GM12872 (cell line): ENCODE measurements around the gene LONP2.

Experiments used
- TF ChIP-seq, protein P1 (sequence below): IDR thresholded peaks from 3 replicates; pipeline ENCODE4 v1.5.1; 2011; ENCODE audit warnings: low read depth, mild to moderate bottlenecking, low read length, moderate library complexity; ENCODE audit not compliant: insufficient read depth

Gene LONP2

DNA sequence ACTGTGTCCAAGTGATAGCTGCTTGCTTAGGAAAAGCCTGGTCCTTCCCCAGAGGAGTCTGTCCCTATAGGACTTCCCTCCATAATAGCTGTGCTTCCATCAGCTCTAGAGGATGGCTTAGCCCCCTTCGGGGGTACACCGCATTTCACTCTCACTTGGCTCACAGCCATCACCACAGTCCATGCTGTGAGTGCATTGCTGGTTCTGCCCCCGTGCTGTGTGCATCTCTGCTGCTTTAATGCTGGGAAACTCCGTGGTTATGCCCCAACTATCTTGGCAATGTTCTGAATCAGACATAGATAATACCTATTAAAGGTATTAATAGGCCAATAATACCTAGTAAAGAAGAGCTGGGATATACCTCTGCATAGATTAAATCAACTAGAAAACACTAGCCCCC lies 82.8 kb downstream of the LONP2 start:
- TF ChIP-seq, protein P1, sequence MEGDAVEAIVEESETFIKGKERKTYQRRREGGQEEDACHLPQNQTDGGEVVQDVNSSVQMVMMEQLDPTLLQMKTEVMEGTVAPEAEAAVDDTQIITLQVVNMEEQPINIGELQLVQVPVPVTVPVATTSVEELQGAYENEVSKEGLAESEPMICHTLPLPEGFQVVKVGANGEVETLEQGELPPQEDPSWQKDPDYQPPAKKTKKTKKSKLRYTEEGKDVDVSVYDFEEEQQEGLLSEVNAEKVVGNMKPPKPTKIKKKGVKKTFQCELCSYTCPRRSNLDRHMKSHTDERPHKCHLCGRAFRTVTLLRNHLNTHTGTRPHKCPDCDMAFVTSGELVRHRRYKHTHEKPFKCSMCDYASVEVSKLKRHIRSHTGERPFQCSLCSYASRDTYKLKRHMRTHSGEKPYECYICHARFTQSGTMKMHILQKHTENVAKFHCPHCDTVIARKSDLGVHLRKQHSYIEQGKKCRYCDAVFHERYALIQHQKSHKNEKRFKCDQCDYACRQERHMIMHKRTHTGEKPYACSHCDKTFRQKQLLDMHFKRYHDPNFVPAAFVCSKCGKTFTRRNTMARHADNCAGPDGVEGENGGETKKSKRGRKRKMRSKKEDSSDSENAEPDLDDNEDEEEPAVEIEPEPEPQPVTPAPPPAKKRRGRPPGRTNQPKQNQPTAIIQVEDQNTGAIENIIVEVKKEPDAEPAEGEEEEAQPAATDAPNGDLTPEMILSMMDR, result no peak

DNA sequence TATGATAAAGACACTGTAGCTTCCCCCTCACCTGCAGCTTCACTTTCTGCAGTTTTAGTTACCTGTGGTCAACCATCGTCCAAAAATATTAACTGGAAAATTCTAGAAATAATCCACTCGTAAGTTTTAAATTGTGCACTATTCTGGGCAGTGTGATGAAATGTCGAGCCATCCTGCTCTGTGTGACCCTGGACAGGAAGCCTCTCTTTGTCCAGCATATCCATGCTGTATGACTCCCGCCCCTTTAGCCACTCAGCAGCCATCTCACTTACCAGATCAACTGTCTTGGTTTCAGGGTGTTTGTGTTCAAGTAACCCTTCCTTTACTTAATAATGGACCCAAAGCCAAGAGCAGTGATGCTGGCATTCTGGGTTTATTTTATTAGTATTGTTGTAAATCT lies 85.0 kb downstream of the LONP2 start:
- TF ChIP-seq, protein P1, result no peak

DNA sequence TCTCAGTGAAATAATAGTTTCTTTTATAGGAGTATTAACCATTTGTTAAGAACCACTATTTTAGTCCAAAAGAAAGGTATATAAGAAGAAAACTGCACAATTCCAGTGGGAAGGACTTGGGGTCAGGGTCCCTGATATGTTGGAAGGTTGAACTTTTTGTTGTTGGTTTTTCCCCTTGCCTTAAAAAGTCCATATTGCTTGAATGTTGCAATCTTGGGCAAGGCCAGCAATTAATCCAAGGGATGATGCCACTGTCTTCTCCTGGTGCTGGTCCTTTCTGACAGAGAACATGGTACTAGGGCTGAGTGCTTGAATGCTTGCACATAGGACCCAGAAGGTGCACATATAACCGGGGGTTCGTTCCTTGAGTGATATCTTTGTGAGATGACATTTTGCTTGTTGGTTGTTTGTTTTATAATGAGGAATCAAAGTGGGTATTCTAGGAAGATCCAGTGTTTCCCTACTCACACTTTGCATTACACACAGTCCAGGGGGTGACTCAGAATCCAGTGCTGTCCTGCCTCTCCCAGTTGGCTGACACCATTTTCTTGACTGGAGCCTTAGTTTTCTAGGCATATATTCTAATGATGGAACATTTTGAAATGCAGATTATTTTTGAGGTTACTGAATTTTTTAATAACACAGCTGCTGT lies 86.2 kb downstream of the LONP2 start:
- TF ChIP-seq, protein P1, result no peak

DNA sequence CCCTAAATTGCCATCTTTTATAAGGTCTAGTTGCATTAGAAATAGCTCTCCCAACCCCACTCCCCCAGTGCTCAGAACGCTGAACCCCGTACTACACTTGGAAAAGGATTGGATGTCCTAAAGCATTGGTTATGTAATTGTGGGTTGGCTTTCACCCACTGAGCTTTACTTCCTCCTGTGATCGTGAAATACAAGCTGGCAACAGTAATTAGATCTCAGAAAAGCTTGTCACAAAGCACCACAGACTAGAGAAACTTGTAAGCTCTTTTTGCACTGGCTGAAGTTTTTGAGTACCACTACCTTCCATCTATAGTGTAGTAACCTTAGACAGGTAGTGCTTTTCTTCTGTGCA lies 86.7 kb downstream of the LONP2 start:
- TF ChIP-seq, protein P1, result no peak

DNA sequence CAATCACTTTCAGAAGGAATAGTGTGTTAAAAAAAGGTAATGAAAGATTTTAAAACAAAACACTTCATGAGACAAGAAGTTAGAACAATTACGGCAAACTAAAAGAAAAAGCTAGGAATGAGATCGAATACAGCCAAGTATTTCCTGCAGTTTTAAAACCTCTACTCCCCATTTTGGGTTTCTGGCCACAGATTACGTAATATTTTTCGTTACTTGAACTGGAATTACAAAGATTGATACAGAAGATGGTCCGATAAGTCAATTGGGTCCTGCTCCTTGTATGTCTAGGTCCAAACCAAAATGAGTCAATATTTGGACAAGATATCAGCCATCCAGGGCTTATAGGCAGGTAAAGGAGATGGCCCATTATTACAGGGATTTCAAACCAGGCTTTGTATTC lies 88.9 kb downstream of the LONP2 start:
- TF ChIP-seq, protein P1, result no peak

DNA sequence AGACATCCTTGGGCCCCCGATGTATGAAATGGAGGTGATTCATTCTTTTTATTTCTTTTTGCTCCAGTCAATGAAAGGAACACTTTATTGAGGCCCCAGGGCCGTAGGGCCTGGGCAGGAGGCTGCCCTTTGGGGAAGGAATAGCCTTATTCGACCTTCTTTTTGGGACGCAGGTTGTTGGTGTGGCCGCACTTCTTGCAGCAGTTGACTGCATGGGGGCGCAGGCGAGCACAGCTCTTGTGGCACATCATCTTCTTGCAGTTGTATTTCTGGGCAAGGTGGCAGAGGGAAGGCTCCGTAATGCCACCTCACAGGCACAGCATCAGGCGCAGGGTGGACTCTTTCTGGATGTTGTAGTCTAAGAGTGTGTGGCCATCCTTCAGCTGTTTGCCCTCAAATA lies 90.2 kb downstream of the LONP2 start:
- TF ChIP-seq, protein P1, result no peak

DNA sequence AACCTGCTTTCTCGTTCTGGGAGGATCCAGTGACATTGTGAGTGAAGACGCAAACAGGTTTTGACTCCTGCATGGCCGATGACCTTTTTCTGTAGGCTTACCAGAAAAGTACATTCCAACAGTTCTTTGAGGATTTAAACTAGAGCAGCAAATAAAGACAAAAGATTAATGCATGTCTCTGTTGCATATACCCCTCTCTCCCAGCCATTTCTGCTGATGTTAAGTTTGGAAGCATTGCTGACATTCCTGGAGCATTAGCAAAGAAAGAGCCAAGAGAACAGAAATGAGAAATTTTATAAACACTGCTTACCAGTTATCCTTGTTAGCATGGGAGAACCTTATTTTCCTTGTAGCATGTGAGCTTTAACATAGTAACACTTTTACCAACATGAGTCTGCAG lies 91.9 kb downstream of the LONP2 start:
- TF ChIP-seq, protein P1, result no peak
